GM21447 (cell line): ENCODE results near the gene CDKAL1.
"Not testable (repeated sequence)": the region's sequence is repeated elsewhere in the genome, so short reads cannot be mapped to it uniquely, and the experiment has no call there.

Source experiments
- ATAC-seq: cut with Tn5 transposase; IDR thresholded peaks from one replicate; pipeline ENCODE4 v1.9.1; 2021; ENCODE audit not compliant: unreplicated experiment

CDKAL1 gene

GRCh38 chr6:21091411-21091810 lies 557.2 kb downstream of the CDKAL1 start:
- ATAC-seq: no peak

- ATAC-seq: not testable (repeated sequence)
Observed at GRCh38 chr6:21092231-21092772, 558.0 kb downstream of the CDKAL1 start.

GRCh38 chr6:21095462-21095861 lies 561.2 kb downstream of the CDKAL1 start:
- ATAC-seq: no peak

- no peak for ATAC-seq
Observed at GRCh38 chr6:21098134-21098533, 563.9 kb downstream of the CDKAL1 start.

- no peak for ATAC-seq
Observed at GRCh38 chr6:21098744-21099143, 564.5 kb downstream of the CDKAL1 start.

GRCh38 chr6:21099338-21100314 lies 565.4 kb downstream of the CDKAL1 start:
- ATAC-seq: no peak

- no peak for ATAC-seq
Observed at GRCh38 chr6:21100991-21101390, 566.7 kb downstream of the CDKAL1 start.

GRCh38 chr6:21101694-21102093 lies 567.4 kb downstream of the CDKAL1 start:
- no peak for ATAC-seq

- ATAC-seq: no peak
Observed at GRCh38 chr6:21102201-21102600, 567.9 kb downstream of the CDKAL1 start.

GRCh38 chr6:21102624-21103023 lies 568.4 kb downstream of the CDKAL1 start:
- ATAC-seq: no peak

- no peak for ATAC-seq
Observed at GRCh38 chr6:21103626-21104224, 569.5 kb downstream of the CDKAL1 start.

GRCh38 chr6:21104288-21104687 lies 570.0 kb downstream of the CDKAL1 start:
- ATAC-seq: no peak

- ATAC-seq: no peak
Observed at GRCh38 chr6:21107796-21108195, 573.5 kb downstream of the CDKAL1 start.

GRCh38 chr6:21109391-21110178 lies 575.3 kb downstream of the CDKAL1 start:
- no peak for ATAC-seq

- no peak for ATAC-seq
Observed at GRCh38 chr6:21110684-21111083, 576.4 kb downstream of the CDKAL1 start.

- no peak for ATAC-seq
Observed at GRCh38 chr6:21111093-21111725, 577.0 kb downstream of the CDKAL1 start.

- no peak for ATAC-seq
Observed at GRCh38 chr6:21115111-21115510, 580.9 kb downstream of the CDKAL1 start.

GRCh38 chr6:21116736-21117135 lies 582.5 kb downstream of the CDKAL1 start:
- no peak for ATAC-seq

- no peak for ATAC-seq
Observed at GRCh38 chr6:21118216-21118780, 584.0 kb downstream of the CDKAL1 start.

- ATAC-seq: no peak
Observed at GRCh38 chr6:21121636-21122136, 587.4 kb downstream of the CDKAL1 start.
